GM21619 (cell line): Measurements from ENCODE around the gene KLHDC7B.

Experiments used
- ATAC-seq: cut with Tn5 transposase; IDR thresholded peaks from one replicate; pipeline ENCODE4 v1.9.1; 2021; ENCODE audit not compliant: unreplicated experiment

The KLHDC7B gene

GRCh38 chr22:50585238-50585637 is 39.5 kb downstream of the KLHDC7B start:
- no peak for ATAC-seq

DNA sequence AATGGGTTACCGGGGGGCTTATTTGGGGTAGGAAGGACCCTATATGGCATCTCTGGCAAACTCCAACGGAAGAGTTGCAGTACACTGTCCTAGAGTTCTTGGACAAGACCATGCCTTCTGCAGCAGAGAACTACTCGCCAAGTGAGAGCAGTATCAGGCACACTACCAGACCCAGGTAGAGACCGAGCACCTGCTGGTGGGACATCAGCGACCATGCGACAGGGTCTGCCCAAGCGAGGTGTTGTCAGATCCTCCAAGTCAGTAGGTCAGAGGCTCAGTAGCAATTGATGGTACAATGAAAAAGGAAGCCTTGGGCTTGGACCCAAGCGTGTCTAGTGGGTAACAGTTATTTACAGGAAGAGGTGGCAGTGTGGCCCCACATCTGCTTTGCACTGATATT is 40.1 kb downstream of the KLHDC7B start:
- no peak for ATAC-seq

DNA sequence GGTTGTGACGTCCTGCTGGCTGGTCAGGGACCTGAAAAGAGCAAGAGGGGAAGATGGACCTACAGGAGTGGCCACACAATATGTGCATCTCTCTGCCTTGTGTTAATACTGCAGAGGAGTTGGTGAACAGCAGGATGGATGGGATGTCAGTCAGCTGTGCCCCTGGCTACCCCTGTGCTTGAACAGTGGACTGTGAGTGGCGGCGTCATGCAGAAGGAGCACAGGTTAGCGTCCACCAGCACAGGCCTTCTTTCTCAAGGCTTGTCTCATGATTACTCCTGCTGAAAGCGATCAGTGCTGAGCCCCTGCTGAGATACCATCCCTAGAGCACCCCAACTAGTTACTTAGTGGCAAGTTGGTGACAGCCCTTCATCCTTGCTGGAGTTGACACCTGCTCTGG is 40.7 kb downstream of the KLHDC7B start:
- ATAC-seq: no peak

- no peak for ATAC-seq
Observed at GRCh38 chr22:50587407-50587806, 41.7 kb downstream of the KLHDC7B start.

- no peak for ATAC-seq
Observed at GRCh38 chr22:50595189-50595588, 49.5 kb downstream of the KLHDC7B start.

GRCh38 chr22:50597097-50597496 is 51.4 kb downstream of the KLHDC7B start:
- ATAC-seq: no peak

- no peak for ATAC-seq
Observed at GRCh38 chr22:50599816-50600455, 54.2 kb downstream of the KLHDC7B start.

DNA sequence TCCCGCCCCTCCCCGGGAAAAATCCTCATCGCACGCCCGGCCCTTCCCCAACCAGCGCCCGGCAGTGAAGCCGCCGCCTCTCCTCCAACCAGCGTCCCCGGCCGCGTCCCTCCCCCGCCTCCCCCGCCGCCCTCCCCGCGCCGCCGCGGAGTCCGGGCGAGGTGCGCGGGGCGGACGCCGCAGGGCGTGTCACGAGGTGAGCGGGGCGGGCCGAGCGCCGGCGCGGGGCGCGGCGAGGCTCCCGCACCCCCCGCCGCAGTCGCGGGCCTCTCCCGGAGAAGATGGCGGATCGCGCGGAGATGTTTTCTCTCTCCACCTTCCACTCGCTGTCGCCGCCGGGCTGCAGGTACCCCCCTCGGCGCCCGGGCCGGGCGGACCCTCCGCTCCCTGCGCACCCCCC is 54.8 kb downstream of the KLHDC7B start, which contains the start of gene MAPK8IP2:
Gene MAPK8IP2 (plus strand): TSS at position 256 of the 400 bp plus-strand sequence. CDS start 26 bp downstream, at position 282.
- no peak for ATAC-seq
